GM21526 (cell line): ENCODE measurements around the gene ABL1.

ENCODE experiments used
- ATAC-seq: cut with Tn5 transposase; IDR thresholded peaks from one replicate; pipeline ENCODE4 v1.9.1; 2021; ENCODE audit warnings: moderate library complexity; ENCODE audit not compliant: unreplicated experiment, low FRiP score

Gene ABL1

DNA sequence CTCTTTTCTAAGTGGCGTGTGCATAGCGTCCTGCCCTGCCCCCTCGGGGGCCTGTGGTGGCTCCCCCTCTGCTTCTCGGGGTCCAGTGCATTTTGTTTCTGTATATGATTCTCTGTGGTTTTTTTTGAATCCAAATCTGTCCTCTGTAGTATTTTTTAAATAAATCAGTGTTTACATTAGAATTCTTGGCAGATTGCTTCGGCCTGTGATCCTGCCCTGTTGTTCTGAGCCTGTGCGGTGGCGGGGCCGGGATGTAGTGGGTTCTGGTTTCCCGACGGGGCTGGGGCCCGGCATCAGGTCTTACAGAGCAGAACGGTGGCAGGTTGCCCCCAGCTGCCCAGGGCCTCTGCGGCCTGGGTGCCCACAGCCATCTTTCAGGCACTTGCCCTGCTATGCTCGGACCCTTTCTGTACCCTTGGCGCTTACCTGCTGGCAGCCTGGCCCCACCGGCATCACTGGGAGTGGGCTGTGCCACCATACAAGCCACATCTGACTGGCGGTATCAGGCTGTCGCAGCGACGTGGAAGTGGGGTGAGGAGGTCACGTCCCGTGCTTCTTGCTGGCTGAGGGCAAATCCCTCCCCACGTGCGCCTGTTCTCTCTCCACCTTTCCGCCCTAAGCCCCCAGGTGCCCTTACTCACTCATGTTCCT, 52.6 kb downstream of the ABL1 start:
- ATAC-seq, result no peak

DNA sequence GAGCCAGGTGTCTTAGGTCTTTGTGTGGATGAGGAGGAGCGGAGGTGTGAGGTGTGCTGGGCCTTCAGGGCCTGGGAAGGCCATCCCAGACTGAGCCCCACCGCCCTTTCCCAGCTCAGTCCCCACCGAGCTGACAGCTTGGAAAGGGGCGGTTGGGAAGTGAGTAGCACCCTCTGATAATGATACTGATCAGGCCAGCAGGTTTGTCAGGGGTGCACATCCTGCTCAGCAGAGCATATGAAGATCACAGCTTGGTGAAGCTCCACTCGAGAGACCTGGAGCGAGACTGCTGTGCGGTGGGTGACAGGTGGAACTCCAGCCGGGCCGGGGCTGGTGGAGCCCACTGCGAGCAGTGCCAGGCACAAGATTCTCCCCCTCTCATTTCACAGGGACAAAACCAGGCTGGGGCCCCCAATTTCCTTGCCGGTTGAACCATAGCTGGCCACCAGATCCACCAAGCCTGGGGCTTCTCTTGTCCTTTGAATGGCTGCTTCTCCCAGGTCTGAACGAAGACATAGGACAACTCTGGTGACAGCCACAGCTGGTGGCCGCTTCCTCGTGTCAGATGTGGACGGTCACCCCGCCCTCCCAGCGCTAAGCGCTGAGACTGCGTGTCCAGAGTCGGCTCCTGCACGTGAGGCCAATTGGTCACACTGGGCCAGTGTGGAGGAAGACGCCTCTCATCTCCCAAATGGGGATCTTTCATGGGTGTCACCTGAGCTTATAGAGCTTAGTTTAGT, 53.3 kb downstream of the ABL1 start:
- ATAC-seq, result no peak

DNA sequence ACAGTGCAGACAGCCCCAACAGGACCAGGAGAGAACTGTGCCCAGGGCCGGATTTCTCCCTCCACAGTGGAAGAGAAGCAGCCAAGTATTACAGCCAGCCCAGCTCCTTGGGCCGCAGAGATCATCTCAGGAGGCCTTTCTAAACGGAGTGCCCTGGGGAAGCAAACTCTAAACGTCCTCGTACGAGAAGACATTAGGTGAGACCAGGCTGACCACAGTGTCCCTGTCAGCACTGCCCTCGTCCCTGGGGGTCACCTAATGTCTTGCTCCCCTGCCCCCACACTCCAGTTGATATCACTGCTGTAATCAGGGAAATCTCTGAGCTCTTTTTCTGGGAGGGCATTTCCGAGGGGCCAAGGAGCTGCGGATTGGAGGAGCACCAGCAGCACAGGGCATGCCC, 55.1 kb downstream of the ABL1 start:
- no peak for ATAC-seq

DNA sequence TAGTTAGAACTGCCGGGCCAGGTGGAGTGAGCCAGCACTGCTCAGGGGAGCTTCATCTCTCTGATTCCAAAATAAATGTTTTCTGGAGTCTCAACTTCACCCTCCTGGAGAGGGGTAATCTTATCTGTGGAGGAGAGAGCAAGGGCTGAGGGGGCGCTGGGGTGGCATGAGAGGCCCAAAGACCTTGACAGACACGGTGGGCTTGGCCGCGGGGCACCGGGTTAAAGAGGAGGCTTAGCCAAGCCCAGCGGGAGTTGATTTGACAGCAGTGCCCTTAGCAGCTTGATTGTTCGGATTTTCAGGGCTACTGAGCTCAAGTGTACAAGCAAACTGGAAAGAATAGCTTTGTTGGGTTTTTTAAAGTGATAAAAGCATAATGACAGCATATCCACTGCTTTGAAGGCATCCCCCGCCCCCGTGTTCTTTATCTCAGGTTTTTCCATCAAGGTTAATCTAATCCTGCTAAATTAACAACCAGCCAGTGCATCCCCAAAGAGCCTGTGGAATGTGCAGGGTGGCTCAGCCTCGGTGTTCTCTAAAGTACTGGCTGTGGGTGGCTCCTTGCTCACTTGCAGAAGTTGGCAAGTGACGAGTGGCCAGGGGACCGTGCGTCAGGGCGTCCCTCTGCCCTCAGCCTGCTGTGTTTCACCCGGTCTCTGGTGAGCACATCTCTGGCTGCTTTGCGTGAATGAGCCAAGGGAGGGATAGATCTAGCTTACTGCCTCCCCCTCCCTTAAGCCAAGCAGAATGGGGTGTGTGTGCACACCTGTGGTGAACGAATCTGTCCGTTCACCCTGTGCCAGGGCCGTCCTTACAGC, 56.0 kb downstream of the ABL1 start:
- ATAC-seq, result no peak

DNA sequence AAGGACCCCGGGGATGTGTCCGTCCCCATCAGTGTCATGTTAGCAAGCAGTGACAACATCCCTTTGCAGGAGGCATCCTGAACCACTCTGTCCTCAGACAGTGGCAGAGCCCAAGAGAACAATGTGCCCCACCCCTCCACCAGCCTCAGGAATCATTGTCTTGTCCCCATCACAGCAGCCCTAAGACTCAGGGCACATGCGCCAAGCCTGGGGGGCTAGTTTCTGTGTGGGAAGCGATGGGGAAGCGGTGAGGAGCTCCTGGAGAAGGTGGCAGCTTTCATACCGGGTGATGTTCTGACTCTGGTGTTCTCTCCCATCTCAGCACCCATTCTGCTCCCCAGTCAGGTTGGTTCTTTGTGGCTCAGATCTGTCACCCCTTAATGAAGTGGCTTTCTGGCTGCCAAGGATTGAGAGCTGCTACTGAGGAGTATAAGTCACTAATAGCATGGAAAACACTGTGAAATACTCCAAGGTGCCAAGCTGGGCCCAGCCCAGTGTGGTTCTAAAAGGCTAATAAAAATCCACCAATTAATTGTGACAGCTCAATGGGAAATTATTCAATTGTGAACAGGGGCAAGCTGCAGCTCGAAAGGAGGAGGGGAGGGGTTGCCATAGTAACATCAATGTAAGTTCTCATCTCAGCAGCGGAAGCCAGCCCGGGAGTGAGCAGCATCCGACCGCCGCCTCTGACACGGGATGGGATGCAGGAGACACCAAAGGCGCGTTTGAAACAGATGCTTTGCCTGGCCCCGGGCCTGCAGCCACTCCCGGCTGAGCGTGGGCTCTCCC, 56.8 kb downstream of the ABL1 start:
- ATAC-seq, result no peak

DNA sequence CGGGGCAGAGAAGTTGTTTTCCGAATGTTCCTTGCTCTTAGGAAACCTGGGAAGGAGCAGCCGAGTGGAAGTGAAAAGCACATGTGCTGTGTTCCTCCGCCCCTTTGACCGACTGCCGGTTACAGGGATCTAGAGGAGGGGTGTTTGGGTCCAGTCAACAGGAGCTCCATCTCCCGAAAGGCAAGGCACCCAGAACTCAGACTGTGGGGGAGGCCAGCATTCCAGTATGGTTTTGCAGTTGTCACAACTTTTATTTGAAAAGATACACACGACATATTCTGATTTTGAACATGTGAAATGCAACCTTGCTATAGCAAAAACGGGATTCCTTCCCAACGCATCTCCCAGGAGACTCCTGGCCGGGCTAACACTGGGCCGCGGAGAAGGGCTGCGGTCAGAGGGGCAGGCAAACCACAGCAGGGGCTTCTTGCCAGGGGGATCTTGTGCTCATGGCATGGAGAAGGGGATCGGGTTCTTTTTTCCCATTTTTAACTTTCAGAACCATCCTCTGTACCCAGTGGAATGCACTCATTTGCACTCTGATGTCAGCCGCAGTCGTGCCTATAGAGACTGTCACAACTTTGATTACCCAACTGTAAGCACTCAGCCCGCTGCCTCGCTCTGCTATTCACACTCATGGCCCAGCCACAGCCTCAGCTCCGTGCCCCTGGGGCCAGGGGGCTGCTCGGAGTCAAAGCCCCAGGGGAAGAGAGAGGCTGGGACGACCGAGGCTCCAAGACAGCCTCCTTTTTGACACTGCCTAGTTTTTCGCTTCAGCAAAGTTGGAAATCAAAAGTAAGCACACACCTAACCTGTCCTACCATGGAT, 57.6 kb downstream of the ABL1 start:
- ATAC-seq, result no peak

DNA sequence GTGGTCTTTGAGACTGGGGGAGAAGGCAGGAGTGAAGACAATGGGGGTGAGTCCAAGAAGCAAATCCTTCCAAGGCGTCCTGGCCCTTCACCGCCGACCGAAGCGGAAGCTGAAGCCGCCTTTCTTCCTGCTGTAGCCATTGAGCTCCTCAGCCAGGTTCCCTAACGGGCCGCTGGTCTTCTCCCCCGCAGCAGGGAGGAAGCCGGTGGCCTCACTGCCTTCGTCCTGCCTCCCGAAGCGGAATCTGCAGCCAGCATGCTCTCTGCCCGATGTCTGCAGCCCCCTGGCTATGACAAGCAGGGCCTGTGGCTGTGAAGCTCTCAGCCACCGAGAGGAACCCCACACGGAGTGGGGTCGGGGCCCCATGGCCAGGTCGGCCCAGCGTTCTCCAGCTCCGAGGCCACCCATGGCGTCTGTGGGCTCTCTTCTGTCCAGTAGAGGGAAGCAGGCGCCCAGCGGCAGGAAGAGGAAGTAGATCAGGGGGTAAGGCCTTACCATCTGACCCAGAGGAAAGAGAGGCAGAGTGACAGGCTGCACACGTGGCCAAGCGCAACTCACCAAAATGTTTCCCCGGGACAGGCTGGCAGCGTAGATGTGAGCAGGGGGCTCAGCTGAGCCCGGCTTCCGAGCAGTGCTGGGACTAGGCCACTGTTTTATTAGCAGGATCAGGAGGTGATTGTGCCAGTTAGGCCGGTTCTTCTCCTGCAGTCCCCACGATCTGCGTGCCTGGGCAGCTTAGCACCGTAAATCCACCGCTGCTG, 58.5 kb downstream of the ABL1 start:
- ATAC-seq, result no peak

DNA sequence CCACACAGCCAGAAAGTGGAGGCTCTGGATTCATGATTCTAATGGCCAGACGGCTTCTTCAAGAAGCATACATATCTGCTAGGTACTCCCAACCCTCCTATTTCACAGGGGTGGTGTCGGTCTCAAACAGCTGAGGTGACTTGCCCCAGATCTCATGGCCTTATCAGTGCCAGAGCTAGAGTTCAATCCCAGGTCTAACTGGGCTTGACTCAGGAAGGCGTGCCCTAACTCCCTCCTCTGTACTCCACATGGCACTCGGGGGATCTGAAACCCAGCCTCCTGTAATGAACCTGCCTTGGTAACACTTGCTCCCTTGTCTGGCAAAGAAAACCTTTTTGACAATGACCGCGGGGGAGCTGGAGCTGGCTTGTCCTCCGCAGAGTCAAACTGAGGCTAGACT, 59.5 kb downstream of the ABL1 start:
- no peak for ATAC-seq

DNA sequence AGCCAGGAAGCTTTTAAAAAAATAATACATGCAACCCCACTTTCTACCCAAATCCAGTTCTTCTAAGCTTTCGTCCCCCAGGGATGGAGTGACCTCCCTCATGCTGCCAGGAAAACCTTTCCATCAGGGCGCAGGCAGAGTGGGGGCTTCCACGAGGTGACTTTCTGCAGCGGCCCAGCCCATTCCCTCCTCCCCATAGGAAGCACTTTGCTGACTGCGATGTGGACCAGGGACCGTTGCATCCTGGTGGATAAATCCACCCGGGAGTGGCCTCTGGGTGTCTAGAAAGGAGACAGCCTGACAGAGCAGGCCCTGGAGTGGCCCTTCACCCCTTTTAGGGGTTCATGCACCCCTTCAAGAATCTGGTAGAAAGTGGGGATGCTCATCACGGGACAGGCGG, 60.0 kb downstream of the ABL1 start:
- ATAC-seq, result no peak

DNA sequence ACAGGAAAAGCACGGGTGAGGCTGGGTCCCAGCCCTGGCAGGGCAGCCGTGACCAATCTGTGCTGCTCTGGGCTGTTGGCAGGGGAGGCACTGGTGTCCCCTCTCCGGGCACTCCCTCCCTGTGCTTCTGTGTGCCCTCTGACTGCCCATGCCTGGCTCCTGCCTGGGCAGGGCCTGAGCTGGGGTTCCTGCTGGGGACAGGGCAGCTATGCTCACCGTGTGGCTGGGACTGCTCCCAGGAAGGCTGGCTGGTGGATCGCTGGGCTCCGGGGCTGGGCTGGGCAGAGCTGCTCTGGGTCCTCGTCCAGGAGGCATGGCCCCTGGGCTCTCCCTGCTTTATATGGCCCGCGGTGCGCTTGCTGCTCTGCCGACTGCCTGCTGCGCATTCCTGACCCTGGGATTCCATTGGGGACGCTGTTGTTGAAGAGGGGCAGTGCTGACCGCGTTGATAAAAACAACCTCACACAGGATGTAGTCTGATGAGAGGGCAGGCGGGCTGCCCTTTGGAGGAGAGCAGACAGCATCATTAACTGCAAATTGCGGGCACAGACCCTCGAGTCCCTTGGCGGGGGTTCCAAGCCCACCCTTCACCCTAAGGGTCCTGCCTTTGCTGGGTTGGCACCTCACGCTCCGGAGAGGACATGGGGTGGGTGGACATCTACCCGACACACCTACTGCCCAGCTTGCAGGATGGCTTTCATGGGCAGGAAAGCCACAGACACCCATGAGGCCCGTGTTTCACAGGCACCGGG, 60.6 kb downstream of the ABL1 start:
- ATAC-seq, result no peak

DNA sequence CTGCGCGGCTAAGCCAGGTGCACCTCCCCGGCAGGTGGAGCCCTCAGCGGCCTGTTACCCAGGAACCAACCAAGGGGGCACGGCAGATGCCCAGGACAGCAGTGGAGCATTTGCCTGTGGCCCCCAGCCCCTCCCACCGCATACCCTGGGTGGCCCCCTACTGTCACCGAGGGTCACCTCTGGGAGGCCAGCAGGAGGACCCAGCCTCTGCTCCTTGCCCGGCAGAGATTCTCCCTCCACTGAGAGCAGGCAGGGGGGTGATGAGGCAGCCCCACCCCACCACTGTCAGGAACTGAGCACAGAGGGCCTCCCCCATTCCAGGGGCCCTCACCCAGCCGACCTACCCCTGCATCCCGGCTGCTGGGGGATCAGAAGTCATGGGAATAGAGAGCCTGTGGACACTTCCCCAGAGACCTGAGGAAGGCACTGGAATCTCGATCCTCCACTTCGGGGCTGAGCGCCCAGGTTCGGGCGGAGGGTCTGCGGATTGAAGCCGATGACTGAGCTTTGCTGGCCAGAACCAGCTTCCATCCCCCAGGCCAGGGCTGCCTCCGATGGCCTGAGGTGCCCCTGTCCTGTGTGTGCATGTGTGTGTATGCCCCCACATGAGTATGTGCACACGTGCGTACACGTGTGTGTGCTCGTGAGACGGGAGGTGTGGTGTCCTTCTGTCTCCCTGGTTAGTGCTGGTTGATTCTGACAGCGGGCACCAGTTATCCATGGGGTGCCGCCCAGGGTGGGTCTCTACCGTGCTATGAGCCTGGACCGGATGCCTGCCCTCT, 61.4 kb downstream of the ABL1 start, which contains the start of gene QRFP:
Gene QRFP, minus strand, starts transcription at position 580 of the 782 bp plus-strand sequence. CDS start 2,974 bp downstream, outside the sequence.
- no peak for ATAC-seq

DNA sequence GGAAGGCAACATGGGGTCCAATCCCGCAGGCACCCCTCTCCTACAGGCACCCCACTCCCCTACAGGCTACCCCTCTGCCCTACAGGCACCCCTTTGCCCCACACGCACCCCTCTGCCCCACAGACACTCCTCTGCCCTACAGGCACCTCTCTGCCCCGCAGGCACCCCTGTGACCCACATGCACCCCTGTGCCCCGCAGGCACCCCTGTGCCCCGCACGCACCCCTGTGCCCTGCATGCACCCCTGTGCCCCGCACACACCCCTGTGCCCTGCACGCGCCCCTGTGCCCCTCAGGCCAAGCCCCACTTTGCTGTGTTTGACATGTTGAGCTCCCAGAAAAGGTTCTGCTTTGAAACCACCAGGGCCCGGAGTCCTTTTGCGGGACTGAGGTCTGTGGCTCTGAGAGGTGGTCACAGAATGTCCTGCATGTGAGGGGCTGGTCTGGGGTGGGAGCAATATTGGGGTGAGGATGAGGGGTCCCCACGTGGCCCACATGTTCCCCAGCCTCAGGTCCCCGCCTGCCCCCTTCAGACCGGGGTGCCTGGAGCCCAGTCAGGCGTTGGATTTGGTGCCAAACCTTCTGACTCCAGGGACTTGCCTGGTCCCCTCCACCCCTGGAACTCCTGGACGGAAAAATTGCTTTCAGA, 62.2 kb downstream of the ABL1 start:
- ATAC-seq, result no peak

DNA sequence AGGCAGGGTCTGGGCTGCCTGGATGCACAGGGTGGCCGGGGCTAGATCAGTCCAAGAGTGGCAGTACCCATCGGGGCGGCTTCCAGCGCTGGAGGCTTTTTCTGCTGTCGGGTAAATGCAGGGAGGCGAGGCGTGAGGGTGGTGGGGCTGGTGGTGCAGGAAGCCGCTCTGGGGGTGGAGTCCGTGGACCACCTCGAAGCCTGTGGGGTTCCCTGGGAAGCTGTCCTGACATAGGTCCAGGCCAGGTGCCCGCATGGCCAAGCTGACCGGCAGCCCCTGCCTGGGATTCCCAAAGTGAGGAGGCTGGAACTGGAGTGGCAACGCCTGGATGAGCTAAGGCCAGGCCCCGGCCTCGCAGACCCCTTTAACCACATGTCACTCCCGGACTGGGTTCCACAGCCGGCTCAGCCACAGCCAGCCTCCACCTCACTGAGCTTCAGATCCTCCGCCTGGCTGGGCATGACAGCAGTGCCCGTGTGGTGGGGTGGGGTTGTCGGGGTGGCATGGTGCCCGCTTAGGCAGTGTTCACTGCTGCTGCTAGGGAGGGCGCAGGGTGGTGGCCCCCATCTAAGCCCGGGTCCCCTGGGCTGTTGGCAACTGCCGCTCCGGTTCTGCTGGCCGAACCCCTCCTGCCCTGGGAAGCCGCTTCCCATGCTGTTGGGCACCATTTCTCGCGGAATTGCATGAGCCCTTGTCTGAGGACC, 62.9 kb downstream of the ABL1 start:
- no peak for ATAC-seq

DNA sequence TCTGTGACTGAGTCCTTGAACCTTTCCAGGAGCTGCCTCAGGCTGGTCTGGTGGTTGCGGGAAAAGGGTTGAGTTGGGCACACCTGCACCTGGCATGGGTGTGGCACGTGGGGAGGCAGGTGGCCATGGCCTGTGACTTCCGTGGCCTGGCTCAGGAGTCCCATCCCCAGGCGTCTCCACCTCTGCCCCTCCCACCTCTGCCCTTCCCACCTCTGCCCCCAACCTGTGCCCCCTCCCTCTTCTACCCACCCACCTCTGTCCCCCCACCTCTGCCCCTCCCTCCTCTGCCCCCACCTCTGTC, 63.4 kb downstream of the ABL1 start:
- ATAC-seq, result no peak

DNA sequence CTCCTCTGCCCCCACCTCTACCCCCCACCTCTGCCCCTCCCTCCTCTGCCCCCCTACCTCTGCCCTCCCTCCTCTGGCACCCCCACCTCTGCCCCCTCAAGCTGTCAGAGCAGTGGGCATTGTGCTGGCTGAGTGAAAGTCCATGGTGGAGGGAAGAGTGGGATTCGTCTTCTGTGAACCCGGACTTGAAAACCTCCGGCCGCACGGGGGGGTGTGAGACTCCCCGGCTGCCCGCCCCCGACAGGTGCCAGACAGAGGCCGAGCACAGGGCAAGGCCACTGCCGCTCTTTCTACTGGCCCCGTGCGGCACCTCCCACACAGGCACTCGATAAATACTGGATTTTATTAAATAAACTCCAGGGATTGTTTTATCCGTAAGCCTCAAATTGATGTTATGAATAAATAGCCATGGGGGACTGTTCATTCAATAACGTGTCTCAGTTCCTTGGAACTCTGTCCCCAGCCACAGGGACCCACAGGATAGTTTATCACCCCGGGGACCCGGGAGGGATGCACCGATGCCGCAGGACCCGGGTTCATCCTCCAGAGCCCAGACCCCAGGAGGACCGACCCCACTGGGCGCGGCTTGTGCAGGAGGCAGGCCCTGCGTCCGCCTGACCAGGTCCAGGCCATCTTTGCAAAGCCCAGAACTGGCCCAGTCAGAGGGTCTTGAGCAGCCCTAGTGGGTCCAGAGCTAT, 64.1 kb downstream of the ABL1 start:
- ATAC-seq, result no peak
